H1 (cell line): ENCODE measurements around the gene DIP2B. TPM values are rescaled to one million over a fixed set of nuclear protein-coding genes. Genes with fewer than 3 reads are reported as not detected.

Experiments used
- CTCF ChIA-PET: fragments of 300-600 bp; sonication (Branson Sonifier 250); formaldehyde crosslinking; loops from one replicate; lab custom pipeline; 2021; ENCODE audit not compliant: partially characterized antibody; lab: Charles Lee
- POLR2A ChIA-PET: fragments of 300-600 bp; sonication (Branson Sonifier 250); formaldehyde crosslinking; loops from one replicate; lab custom pipeline; 2021; ENCODE audit warnings: inconsistent platforms; ENCODE audit not compliant: partially characterized antibody; lab: Charles Lee
- DNase-seq, 2 experiments: peaks; one replicate each; pipeline versions ENCODE4 v3.0.0 to v3.0.0-alpha.2; 2010 to 2022; ENCODE audit warnings: low spot score in 2 of 2, low read depth in 1 of 2, mixed read lengths in 1 of 2
- FAIRE-seq: peaks from 2 replicates; lab custom pipeline; 2011; peaks lifted over from hg19 to GRCh38; lab: Jason Lieb, UNC
- H2AFZ ChIP-seq: 2 replicates; pipeline ENCODE4 v1.8.1; 2012; ENCODE audit warnings: low read length, inconsistent platforms
- H2AK5ac ChIP-seq: 2 replicates; pipeline ENCODE4 v1.6.1; 2013; ENCODE audit warnings: low read depth, low read length
- H2BK120ac ChIP-seq: replicated peaks from 2 replicates; pipeline ENCODE3; 2013; ENCODE audit warnings: low read depth, low read length, inconsistent platforms
- H2BK12ac ChIP-seq: 2 replicates; pipeline ENCODE4 v1.6.1; 2013; ENCODE audit warnings: low read depth, low read length
- H2BK15ac ChIP-seq: 2 replicates; pipeline ENCODE4 v1.6.1; 2013; ENCODE audit warnings: low read length
- H2BK20ac ChIP-seq: 2 replicates; pipeline ENCODE4 v1.6.1; 2013; ENCODE audit warnings: low read length
- H2BK5ac ChIP-seq: 2 replicates; pipeline ENCODE4 v1.6.1; 2013; ENCODE audit warnings: low read depth, low read length
- H3K14ac ChIP-seq: 2 replicates; pipeline ENCODE4 v1.6.1; 2013; ENCODE audit warnings: inconsistent platforms; ENCODE audit not compliant: insufficient read length
- H3K18ac ChIP-seq: 2 replicates; pipeline ENCODE4 v1.6.1; 2013; ENCODE audit warnings: low read length; ENCODE audit errors: extremely low read depth
- H3K23ac ChIP-seq: 2 replicates; pipeline ENCODE4 v1.6.1; 2013; ENCODE audit warnings: inconsistent platforms; ENCODE audit not compliant: insufficient read length
- H3K23me2 ChIP-seq: 2 replicates; pipeline ENCODE4 v1.6.1; 2013; ENCODE audit warnings: low read depth, low read length
- H3K27ac ChIP-seq: 2 replicates; pipeline ENCODE4 v1.6.1; 2011; ENCODE audit warnings: low read depth, low read length, inconsistent platforms
- H3K27me3 ChIP-seq, 4 experiments: replicated peaks in 1 of 4; 1 replicate in 1 of 4; 2 replicates in 3 of 4; pipeline versions ENCODE4 v1.6.1 to v1.8.1; 2011 to 2013; ENCODE audit warnings: low read length in 3 of 4, mild to moderate bottlenecking in 3 of 4, inconsistent platforms in 2 of 4, mixed read lengths in 2 of 4, moderate library complexity in 1 of 4; ENCODE audit not compliant: control insufficient read depth in 3 of 4, insufficient read depth in 3 of 4; ENCODE audit errors: extremely low read depth in 1 of 4
- H3K36me3 ChIP-seq, 4 experiments: 2 replicates each; pipeline versions ENCODE4 v1.6.1 to v1.8.1; 2011 to 2013; ENCODE audit warnings: mild to moderate bottlenecking in 4 of 4, low read length in 3 of 4, moderate library complexity in 2 of 4, control low read depth in 1 of 4, inconsistent platforms in 1 of 4; ENCODE audit not compliant: insufficient read depth in 4 of 4, control insufficient read depth in 2 of 4
- H3K4ac ChIP-seq: replicated peaks from 2 replicates; pipeline ENCODE3; 2013; ENCODE audit warnings: low read length, low read depth, mixed read lengths, inconsistent platforms; ENCODE audit not compliant: insufficient read length
- H3K4me1 ChIP-seq, 4 experiments: replicated peaks in 1 of 4; 1 replicate in 1 of 4; 2 replicates in 3 of 4; pipeline versions ENCODE4 v1.6.1 to v1.8.1; 2011 to 2013; ENCODE audit warnings: low read length in 3 of 4, inconsistent platforms in 2 of 4, mixed read lengths in 1 of 4; ENCODE audit not compliant: insufficient read depth in 4 of 4, control insufficient read depth in 3 of 4
- H3K4me2 ChIP-seq, 2 experiments: 2 replicates each; pipeline versions ENCODE4 v1.6.1 to v1.8.1; 2011 to 2013; ENCODE audit warnings: low read depth in 2 of 2, low read length in 2 of 2, control low read depth in 1 of 2, inconsistent platforms in 1 of 2, mild to moderate bottlenecking in 1 of 2; ENCODE audit not compliant: insufficient read depth in 1 of 2
- H3K4me3 ChIP-seq, 4 experiments: fragments of 200-600, 300-600 bp in 1 of 4; sonication (generic), shearing (Covaris generic), sonication (Bioruptor Twin) in 1 of 4; 2 replicates each; pipeline versions ENCODE4 v1.5.1 to v1.8.1; 2011 to 2016; ENCODE audit warnings: low read length in 4 of 4, low read depth in 3 of 4, control low read depth in 2 of 4, inconsistent platforms in 2 of 4, mild to moderate bottlenecking in 2 of 4, mixed read lengths in 1 of 4, moderate library complexity in 1 of 4; ENCODE audit not compliant: insufficient read depth in 2 of 4; ENCODE audit errors: extremely low read depth in 1 of 4
- H3K56ac ChIP-seq: replicated peaks from 2 replicates; pipeline ENCODE3; 2013; ENCODE audit warnings: low read depth, mild to moderate bottlenecking, mixed read lengths, low read length, inconsistent platforms; ENCODE audit not compliant: insufficient read length
- H3K79me1 ChIP-seq: 2 replicates; pipeline ENCODE4 v1.6.1; 2013; ENCODE audit warnings: low read depth, low read length, control low read depth
- H3K79me2 ChIP-seq, 2 experiments: 2 replicates each; pipeline versions ENCODE4 v1.6.1 to v1.8.1; 2012 to 2013; ENCODE audit warnings: low read length in 2 of 2, mild to moderate bottlenecking in 2 of 2, inconsistent platforms in 1 of 2; ENCODE audit not compliant: insufficient read depth in 2 of 2, control insufficient read depth in 1 of 2
- H3K9ac ChIP-seq, 4 experiments: replicated peaks in 1 of 4; 1 replicate in 1 of 4; 2 replicates in 3 of 4; pipeline versions ENCODE4 v1.6.1 to v1.8.1; 2011 to 2013; ENCODE audit warnings: low read depth in 3 of 4, low read length in 3 of 4, control low read depth in 2 of 4, mild to moderate bottlenecking in 2 of 4, moderate library complexity in 2 of 4, inconsistent platforms in 1 of 4; ENCODE audit errors: extremely low read depth in 1 of 4
- H3K9me3 ChIP-seq, 2 experiments: 2 replicates each; pipeline versions ENCODE4 v1.6.1 to v1.8.1; 2012 to 2013; ENCODE audit warnings: mild to moderate bottlenecking in 2 of 2, moderate library complexity in 2 of 2, control low read depth in 1 of 2, inconsistent platforms in 1 of 2, low read depth in 1 of 2, low read length in 1 of 2, mixed read lengths in 1 of 2; ENCODE audit not compliant: insufficient read depth in 2 of 2
- H4K20me1 ChIP-seq, 2 experiments: replicated peaks in 1 of 2; 2 replicates each; pipeline versions ENCODE3 to v1.8.1; 2011 to 2013; ENCODE audit warnings: inconsistent platforms in 2 of 2, low read length in 2 of 2, mild to moderate bottlenecking in 1 of 2; ENCODE audit not compliant: insufficient read depth in 2 of 2, control insufficient read depth in 1 of 2
- H4K5ac ChIP-seq: 2 replicates; pipeline ENCODE4 v1.6.1; 2013; ENCODE audit warnings: low read length, low read depth, mixed read lengths, inconsistent platforms; ENCODE audit not compliant: insufficient read length
- H4K8ac ChIP-seq: 2 replicates; pipeline ENCODE4 v1.8.0; 2013; ENCODE audit warnings: mild to moderate bottlenecking, moderate library complexity, low read length, inconsistent platforms; ENCODE audit not compliant: insufficient read depth; ENCODE audit errors: extremely low read depth
- H4K91ac ChIP-seq: replicated peaks from 2 replicates; pipeline ENCODE3; 2013; ENCODE audit warnings: low read length, mixed read lengths, inconsistent platforms; ENCODE audit not compliant: insufficient read length
- POU5F1 ChIP-seq: IDR thresholded peaks from 2 replicates; pipeline ENCODE4 v1.6.1; 2011; ENCODE audit warnings: low read depth, mild to moderate bottlenecking, low read length, moderate library complexity
- WGBS, 2 experiments: shearing (Covaris generic) in 1 of 2; methylation state at CpG; one replicate each; pipeline versions ENCODE4 v1.1.6 to v1.1.7; 2013 to 2015; ENCODE audit warnings: low lambda C conversion rate in 2 of 2, mixed read lengths in 2 of 2, inconsistent platforms in 1 of 2, low coverage in 1 of 2, missing lambda C conversion rate in 1 of 2; ENCODE audit not compliant: insufficient replicate concordance in 2 of 2, insufficient coverage in 1 of 2, insufficient read length in 1 of 2; ENCODE audit errors: extremely low coverage in 1 of 2, missing lambda C conversion rate in 1 of 2; 5-methylcytosine and 5-hydroxymethylcytosine counted together
- polyA plus RNA-seq, 7 experiments: library from polyadenylated mRNA; depleted of rRNA in 3 of 7; stranded (reverse) in 5 of 7; unstranded in 2 of 7; fragments of >200 nt in 5 of 7; fragments of 200-250 nt in 2 of 7; gene quantifications; 1 replicate in 5 of 7; 2 replicates in 1 of 7; 4 replicates in 1 of 7; pipeline versions ENCODE4 v1.2.1 to v1.2.3, GENCODE V29; 2011 to 2013; ENCODE audit warnings: missing spikeins in 2 of 7, mixed read lengths in 2 of 7
- total RNA-seq: library from RNA; stranded (reverse); fragmentation: NEBNext Ultra II Directional; extraction: Animal tissue kit (Norgen Biotek cat#: 25700); gene quantifications from 2 replicates; pipeline ENCODE4 v1.2.1, GENCODE V29; 2021
- TF ChIP-seq, protein P1 (sequence below), 3 experiments: IDR thresholded peaks; 1 replicate in 2 of 3; 2 replicates in 1 of 3; pipeline versions ENCODE4 v1.5.1 to v1.6.1; 2011; ENCODE audit warnings: low read length in 3 of 3, mild to moderate bottlenecking in 3 of 3, inconsistent platforms in 2 of 3, low read depth in 1 of 3, moderate library complexity in 1 of 3; ENCODE audit not compliant: insufficient read depth in 1 of 3; ENCODE audit errors: control extremely low read depth in 1 of 3

The DIP2B gene
- total and polyA plus RNA-seq, 2 of the 8 experiments (the other 6 are each of a cell fraction or from before 2014, with no cell fraction given) = 11.1 to 29.6 TPM

DNA sequence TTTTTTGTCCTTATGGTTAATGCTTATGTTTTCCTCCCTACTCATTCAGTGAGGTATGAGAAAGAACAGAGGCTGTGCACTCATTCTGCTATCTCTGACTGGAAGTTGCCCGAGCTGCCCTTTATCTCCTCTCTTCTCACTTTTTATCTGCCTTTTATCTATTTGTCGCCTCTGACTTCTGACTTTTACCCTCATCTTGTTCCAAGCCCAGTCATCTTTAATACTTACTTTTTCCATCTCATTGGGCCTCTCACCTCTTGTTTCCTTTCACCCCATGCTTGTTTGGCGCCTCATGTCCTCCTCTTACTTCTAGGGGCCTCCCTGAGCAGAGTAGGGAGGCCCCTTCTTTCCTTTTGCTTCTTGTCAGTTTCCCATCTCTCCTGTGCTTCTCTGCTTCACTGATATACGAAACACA, 50.7 kb downstream of the DIP2B start:
- Histone ChIP-seq H2BK12ac (no peak overlapping the region), H4K5ac (no peak overlapping the region), H3K4me3 (no peak overlapping the region), H3K23me2 (no peaks in the 10 kb centered on the region; the same call in 1 of the 2 replicates), H3K9ac (no peak overlapping the region), H3K18ac (no peak overlapping the region), H2BK120ac (no peak overlapping the region), H3K4ac (no peak overlapping the region), H3K4me1 (no peaks in the 10 kb centered on the region), H2BK5ac (no peak overlapping the region), H3K36me3 (no peaks in the 10 kb centered on the region), H3K23ac (no peak overlapping the region), H3K4me2 (no peak overlapping the region), H3K9me3 (no peaks in the 10 kb centered on the region), H3K79me1 (peaks cover 11% of the 10 kb centered on the region), H3K27me3 (no peaks in the 10 kb centered on the region), H3K79me2 (peaks cover 0 to 59% of the 10 kb centered on the region in 2 experiments; a peak in 2 of 4 replicates), H2BK15ac (no peak overlapping the region), H2BK20ac (no peak overlapping the region), H3K14ac (no peak overlapping the region), H4K91ac (no peak overlapping the region), H3K27ac (no peak overlapping the region), H2AFZ (no peak overlapping the region), H4K8ac (no peak overlapping the region), H2AK5ac (no peak overlapping the region), H3K56ac (no peak overlapping the region), H4K20me1 (peaks cover 0 to 3% of the 10 kb centered on the region in 2 experiments)
- CTCF ChIA-PET = interaction anchor here (0.9 kb wide), 1 partner anchor 9 kb away, joined by 3 read pairs; no protein-coding TSS in a partner anchor
- TF ChIP-seq, protein P1, sequence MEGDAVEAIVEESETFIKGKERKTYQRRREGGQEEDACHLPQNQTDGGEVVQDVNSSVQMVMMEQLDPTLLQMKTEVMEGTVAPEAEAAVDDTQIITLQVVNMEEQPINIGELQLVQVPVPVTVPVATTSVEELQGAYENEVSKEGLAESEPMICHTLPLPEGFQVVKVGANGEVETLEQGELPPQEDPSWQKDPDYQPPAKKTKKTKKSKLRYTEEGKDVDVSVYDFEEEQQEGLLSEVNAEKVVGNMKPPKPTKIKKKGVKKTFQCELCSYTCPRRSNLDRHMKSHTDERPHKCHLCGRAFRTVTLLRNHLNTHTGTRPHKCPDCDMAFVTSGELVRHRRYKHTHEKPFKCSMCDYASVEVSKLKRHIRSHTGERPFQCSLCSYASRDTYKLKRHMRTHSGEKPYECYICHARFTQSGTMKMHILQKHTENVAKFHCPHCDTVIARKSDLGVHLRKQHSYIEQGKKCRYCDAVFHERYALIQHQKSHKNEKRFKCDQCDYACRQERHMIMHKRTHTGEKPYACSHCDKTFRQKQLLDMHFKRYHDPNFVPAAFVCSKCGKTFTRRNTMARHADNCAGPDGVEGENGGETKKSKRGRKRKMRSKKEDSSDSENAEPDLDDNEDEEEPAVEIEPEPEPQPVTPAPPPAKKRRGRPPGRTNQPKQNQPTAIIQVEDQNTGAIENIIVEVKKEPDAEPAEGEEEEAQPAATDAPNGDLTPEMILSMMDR (IDR thresholded peaks at IDR 0.05; ENCODE audit: control extremely low read depth in 1 of 3, insufficient read depth in 1 of 3, low read depth in 1 of 3, low read length in 3 of 3) = no peak
- no peak for TF ChIP-seq POU5F1
- WGBS, 2 experiments = 91% methylated on average over 4 of the region's 4 CpGs; no CpG with 5 or more reads in 1 of the 2 experiments
- DNase-seq (no peak), FAIRE-seq (no peak)
- POLR2A ChIA-PET = no interaction called here
